Measurements from ENCODE around the gene EPHB1. TPM values are rescaled to one million over a fixed set of nuclear protein-coding genes. Genes with fewer than 3 reads are reported as not detected.

Gene EPHB1
- polyA plus RNA-seq, 1 donor from 2014 or later = 18.7 TPM

DNA sequence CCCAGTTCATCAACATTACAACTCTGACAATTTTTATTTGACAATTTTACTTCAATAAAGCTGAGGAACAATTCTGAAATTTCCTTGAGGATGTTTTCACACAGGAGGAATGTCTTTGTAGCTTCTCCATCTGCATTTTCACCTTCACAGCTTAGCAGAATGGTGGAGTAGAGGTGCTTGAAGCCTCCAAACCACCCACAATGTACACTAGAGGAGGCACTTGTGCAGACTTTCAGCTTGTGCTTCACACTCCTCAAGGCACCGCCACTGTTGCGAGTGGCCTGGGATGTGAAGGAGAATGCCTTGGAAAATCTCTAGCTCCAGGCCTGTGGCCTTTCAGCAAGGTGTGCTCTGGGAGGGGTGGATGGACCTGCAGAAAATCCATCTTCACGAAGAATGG lies 181.9 kb downstream of the EPHB1 start:
- TF ChIP-seq RAD21 (conservative IDR thresholded peaks at IDR 0.05) (peak; percentile 27), TAF1 (IDR thresholded peaks at IDR 0.05; ENCODE audit: low read depth) (no peak), SMC3 (conservative IDR thresholded peaks at IDR 0.05; ENCODE audit: poor library complexity) (no peak), EZH2 (IDR thresholded peaks at IDR 0.05; ENCODE audit: borderline replicate concordance, insufficient read depth, low read length, poor library complexity, severe bottlenecking) (no peak), POLR2AphosphoS5 (IDR thresholded peaks at IDR 0.05) (no peak), MXI1 (conservative IDR thresholded peaks at IDR 0.05; ENCODE audit: poor library complexity, severe bottlenecking) (no peak), EP300 (conservative IDR thresholded peaks at IDR 0.05; ENCODE audit: poor library complexity, severe bottlenecking) (no peak)
- TF ChIP-seq, protein P1, sequence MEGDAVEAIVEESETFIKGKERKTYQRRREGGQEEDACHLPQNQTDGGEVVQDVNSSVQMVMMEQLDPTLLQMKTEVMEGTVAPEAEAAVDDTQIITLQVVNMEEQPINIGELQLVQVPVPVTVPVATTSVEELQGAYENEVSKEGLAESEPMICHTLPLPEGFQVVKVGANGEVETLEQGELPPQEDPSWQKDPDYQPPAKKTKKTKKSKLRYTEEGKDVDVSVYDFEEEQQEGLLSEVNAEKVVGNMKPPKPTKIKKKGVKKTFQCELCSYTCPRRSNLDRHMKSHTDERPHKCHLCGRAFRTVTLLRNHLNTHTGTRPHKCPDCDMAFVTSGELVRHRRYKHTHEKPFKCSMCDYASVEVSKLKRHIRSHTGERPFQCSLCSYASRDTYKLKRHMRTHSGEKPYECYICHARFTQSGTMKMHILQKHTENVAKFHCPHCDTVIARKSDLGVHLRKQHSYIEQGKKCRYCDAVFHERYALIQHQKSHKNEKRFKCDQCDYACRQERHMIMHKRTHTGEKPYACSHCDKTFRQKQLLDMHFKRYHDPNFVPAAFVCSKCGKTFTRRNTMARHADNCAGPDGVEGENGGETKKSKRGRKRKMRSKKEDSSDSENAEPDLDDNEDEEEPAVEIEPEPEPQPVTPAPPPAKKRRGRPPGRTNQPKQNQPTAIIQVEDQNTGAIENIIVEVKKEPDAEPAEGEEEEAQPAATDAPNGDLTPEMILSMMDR (IDR thresholded peaks at IDR 0.05; ENCODE audit: poor library complexity, severe bottlenecking) = no peak
- TF ChIP-seq, protein P2, sequence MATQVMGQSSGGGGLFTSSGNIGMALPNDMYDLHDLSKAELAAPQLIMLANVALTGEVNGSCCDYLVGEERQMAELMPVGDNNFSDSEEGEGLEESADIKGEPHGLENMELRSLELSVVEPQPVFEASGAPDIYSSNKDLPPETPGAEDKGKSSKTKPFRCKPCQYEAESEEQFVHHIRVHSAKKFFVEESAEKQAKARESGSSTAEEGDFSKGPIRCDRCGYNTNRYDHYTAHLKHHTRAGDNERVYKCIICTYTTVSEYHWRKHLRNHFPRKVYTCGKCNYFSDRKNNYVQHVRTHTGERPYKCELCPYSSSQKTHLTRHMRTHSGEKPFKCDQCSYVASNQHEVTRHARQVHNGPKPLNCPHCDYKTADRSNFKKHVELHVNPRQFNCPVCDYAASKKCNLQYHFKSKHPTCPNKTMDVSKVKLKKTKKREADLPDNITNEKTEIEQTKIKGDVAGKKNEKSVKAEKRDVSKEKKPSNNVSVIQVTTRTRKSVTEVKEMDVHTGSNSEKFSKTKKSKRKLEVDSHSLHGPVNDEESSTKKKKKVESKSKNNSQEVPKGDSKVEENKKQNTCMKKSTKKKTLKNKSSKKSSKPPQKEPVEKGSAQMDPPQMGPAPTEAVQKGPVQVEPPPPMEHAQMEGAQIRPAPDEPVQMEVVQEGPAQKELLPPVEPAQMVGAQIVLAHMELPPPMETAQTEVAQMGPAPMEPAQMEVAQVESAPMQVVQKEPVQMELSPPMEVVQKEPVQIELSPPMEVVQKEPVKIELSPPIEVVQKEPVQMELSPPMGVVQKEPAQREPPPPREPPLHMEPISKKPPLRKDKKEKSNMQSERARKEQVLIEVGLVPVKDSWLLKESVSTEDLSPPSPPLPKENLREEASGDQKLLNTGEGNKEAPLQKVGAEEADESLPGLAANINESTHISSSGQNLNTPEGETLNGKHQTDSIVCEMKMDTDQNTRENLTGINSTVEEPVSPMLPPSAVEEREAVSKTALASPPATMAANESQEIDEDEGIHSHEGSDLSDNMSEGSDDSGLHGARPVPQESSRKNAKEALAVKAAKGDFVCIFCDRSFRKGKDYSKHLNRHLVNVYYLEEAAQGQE (IDR thresholded peaks at IDR 0.05; ENCODE audit: borderline replicate concordance) = no peak

DNA sequence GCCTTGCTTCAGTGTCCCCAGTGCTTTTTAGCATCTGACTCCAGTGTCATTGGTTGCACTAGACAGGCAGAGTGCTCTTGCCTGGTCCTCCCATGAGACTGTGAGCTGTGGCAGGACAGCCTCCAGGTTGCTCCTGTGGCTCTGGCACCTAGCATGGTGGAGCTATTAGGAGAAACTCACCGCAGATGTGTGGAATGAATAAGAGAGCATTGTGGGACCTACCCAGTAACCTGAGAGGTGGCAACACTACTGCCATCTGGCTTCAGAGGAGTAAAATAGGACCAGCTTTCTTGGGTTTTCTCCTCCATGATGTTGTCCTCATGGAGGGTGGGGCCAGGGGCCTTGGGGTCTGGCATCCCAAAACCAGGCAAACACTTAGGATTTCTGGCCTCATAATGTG lies 183.6 kb downstream of the EPHB1 start:
- no peak overlapping the region for H3K9ac ChIP-seq (ENCODE audit: low read length)
- no peak overlapping the region for H3K27ac ChIP-seq (ENCODE audit: low read length)
- no peak overlapping the region for H3K4me3 ChIP-seq (ENCODE audit: low read length)
- no peaks in the 10 kb centered on the region for H3K79me2 ChIP-seq (replicated peaks; ENCODE audit: insufficient read depth, low read length)
- H3K4me2 ChIP-seq (ENCODE audit: low read length) = no peak overlapping the region
- H3K27me3 ChIP-seq (ENCODE audit: insufficient read depth, low read depth, low read length) = no peaks in the 10 kb centered on the region
- H3K9me2 ChIP-seq (ENCODE audit: insufficient read depth, low read length) = no peaks in the 10 kb centered on the region
- H2AFZ ChIP-seq (ENCODE audit: low read depth, low read length) = no peak overlapping the region
- no peaks in the 10 kb centered on the region for H3K36me3 ChIP-seq (ENCODE audit: insufficient read depth, low read length)
- H4K20me1 ChIP-seq (ENCODE audit: insufficient read depth) = no peaks in the 10 kb centered on the region
- H3K9me3 ChIP-seq (ENCODE audit: low read length) = no peaks in the 10 kb centered on the region
- no peak for TF ChIP-seq EP300 (conservative IDR thresholded peaks at IDR 0.05; ENCODE audit: poor library complexity, severe bottlenecking)
- no peak for TF ChIP-seq MXI1 (conservative IDR thresholded peaks at IDR 0.05; ENCODE audit: poor library complexity, severe bottlenecking)
- TF ChIP-seq, protein P1 (IDR thresholded peaks at IDR 0.05; ENCODE audit: poor library complexity, severe bottlenecking) = no peak
- TF ChIP-seq EZH2 (IDR thresholded peaks at IDR 0.05; ENCODE audit: borderline replicate concordance, insufficient read depth, low read length, poor library complexity, severe bottlenecking) = no peak
- no peak for TF ChIP-seq SMC3 (conservative IDR thresholded peaks at IDR 0.05; ENCODE audit: poor library complexity)
- TF ChIP-seq, protein P2 (IDR thresholded peaks at IDR 0.05; ENCODE audit: borderline replicate concordance) = no peak
- TF ChIP-seq RAD21 (conservative IDR thresholded peaks at IDR 0.05) = no peak
- no peak for TF ChIP-seq POLR2AphosphoS5 (IDR thresholded peaks at IDR 0.05)
- no peak for TF ChIP-seq TAF1 (IDR thresholded peaks at IDR 0.05; ENCODE audit: low read depth)
- no peaks in the 10 kb centered on the region for H3F3A ChIP-seq (ENCODE audit: insufficient read depth, low read length, poor library complexity, severe bottlenecking)

More for the DNA sequence above, 181.9 kb downstream of the EPHB1 start:
- Histone ChIP-seq H4K20me1 (ENCODE audit: insufficient read depth) (no peaks in the 10 kb centered on the region), H3K9me3 (ENCODE audit: low read length) (no peaks in the 10 kb centered on the region), H2AFZ (ENCODE audit: low read depth, low read length) (no peak overlapping the region), H3K4me2 (ENCODE audit: low read length) (no peak overlapping the region), H3K9ac (ENCODE audit: low read length) (no peak overlapping the region), H3K9me2 (ENCODE audit: insufficient read depth, low read length) (no peaks in the 10 kb centered on the region), H3F3A (ENCODE audit: insufficient read depth, low read length, poor library complexity, severe bottlenecking) (no peaks in the 10 kb centered on the region), H3K36me3 (ENCODE audit: insufficient read depth, low read length) (no peaks in the 10 kb centered on the region), H3K27me3 (ENCODE audit: insufficient read depth, low read depth, low read length) (no peaks in the 10 kb centered on the region), H3K4me3 (ENCODE audit: low read length) (no peak overlapping the region), H3K79me2 (replicated peaks; ENCODE audit: insufficient read depth, low read length) (no peaks in the 10 kb centered on the region), H3K27ac (ENCODE audit: low read length) (no peak overlapping the region)
